Cardiac muscle cell (in vitro differentiated cells and primary cell): ENCODE data around the gene SPRED3. TPM values are rescaled to one million over a fixed set of nuclear protein-coding genes. Genes with fewer than 3 reads are reported as not detected.
A peak's percentile ranks its signal among the peaks of the same experiment; 100 is the strongest.

Experiments used
- DNase-seq, 2 donors: peaks; one replicate each; pipeline versions ENCODE4 v3.0.0 to v3.0.0-alpha.2; 2010 to 2017; ENCODE audit warnings: low read depth in 1 of 2, low spot score in 1 of 2
- H3K27ac ChIP-seq: fragments of 200-600 bp; sonication (generic); 2 replicates; pipeline ENCODE4 v1.5.1; 2016
- H3K27me3 ChIP-seq: fragments of 200-600 bp; sonication (generic); 2 replicates; pipeline ENCODE4 v1.6.0; 2016; ENCODE audit warnings: control low read depth
- H3K36me3 ChIP-seq: fragments of 200-600 bp; sonication (generic); 2 replicates; pipeline ENCODE4 v1.5.1; 2016; ENCODE audit warnings: control low read depth
- H3K4me1 ChIP-seq: fragments of 200-600 bp; sonication (generic); 2 replicates; pipeline ENCODE4 v1.8.1; 2017; ENCODE audit warnings: low read depth, mild to moderate bottlenecking, mixed run types
- H3K4me3 ChIP-seq: fragments of 200-600 bp; sonication (generic); 2 replicates; pipeline ENCODE4 v1.5.1; 2016; ENCODE audit warnings: mild to moderate bottlenecking
- H3K9me3 ChIP-seq: fragments of 200-600 bp; sonication (generic); 2 replicates; pipeline ENCODE4 v1.5.1; 2017; ENCODE audit warnings: low read depth, mild to moderate bottlenecking, control low read depth
- polyA plus RNA-seq: library from polyadenylated mRNA; unstranded; fragments of >200 nt; fragmentation: Nextera tagmentation; extraction: Ambion mirVana; gene quantifications from 2 replicates; pipeline ENCODE4 v1.2.1, GENCODE V29; 2016
- total RNA-seq: library from RNA; depleted of rRNA; stranded (reverse); fragments of >200 nt; gene quantifications from 2 replicates; pipeline ENCODE4 v1.2.3, GENCODE V29; 2016
- TF ChIP-seq, protein P1 (sequence below): IDR thresholded peaks from 2 replicates; pipeline ENCODE4 v1.5.1; 2012; ENCODE audit warnings: low read depth, mild to moderate bottlenecking, low read length

The SPRED3 gene
- total and polyA plus RNA-seq, 2 experiments from 2014 or later: 1.3 to 2.6 TPM

DNA sequence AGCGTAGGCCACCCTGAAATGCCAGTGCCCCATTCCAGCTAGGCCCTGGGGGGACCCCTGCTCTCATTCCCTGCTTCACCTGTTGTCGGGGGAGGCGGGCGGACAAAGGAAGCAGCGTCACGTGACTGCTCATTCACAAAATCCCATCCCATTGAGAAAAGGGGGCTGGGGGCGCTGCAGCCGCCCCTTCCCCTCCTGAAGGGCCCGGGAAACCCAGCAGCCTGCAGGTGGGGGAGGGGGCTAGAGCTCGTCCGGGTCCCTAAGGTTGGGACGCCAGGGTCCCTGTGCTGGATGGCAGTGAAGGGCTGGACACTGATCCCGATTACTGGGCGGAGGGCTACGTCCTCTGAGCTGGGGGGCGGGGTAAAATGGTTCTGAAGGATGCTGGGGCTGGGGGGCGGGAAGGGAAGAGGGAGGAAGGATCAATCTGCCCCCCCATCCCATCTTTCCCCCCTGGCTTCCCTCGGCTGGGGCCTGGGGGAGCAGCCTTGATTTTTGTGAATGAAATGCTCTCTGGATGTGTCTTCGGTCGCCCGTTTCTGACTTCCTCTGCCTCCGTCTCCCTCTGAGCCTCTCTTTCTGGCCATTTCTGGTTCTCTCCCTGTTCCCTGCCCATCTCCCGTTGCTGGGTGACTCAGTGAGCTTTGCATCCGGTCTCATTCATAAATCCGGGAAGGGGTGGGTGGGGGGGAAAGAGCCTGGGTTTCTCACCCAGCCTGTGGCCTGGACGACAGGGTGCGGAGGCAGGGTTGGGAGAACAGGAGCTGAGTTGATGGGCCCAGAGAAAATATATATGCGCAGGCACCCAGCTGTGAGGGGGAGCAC is 816 bp downstream of the SPRED3 start:
- Histone ChIP-seq H3K36me3 (no peaks in the 10 kb centered on the region), H3K4me1 (no peaks in the 10 kb centered on the region), H3K9me3 (no peaks in the 10 kb centered on the region), H3K4me3 (peak overlapping the region; percentile 52), H3K27ac (no peak overlapping the region), H3K27me3 (no peaks in the 10 kb centered on the region)
- TF ChIP-seq, protein P1, sequence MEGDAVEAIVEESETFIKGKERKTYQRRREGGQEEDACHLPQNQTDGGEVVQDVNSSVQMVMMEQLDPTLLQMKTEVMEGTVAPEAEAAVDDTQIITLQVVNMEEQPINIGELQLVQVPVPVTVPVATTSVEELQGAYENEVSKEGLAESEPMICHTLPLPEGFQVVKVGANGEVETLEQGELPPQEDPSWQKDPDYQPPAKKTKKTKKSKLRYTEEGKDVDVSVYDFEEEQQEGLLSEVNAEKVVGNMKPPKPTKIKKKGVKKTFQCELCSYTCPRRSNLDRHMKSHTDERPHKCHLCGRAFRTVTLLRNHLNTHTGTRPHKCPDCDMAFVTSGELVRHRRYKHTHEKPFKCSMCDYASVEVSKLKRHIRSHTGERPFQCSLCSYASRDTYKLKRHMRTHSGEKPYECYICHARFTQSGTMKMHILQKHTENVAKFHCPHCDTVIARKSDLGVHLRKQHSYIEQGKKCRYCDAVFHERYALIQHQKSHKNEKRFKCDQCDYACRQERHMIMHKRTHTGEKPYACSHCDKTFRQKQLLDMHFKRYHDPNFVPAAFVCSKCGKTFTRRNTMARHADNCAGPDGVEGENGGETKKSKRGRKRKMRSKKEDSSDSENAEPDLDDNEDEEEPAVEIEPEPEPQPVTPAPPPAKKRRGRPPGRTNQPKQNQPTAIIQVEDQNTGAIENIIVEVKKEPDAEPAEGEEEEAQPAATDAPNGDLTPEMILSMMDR: no peak
- DNase-seq: peak; percentile 41 to 80

DNA sequence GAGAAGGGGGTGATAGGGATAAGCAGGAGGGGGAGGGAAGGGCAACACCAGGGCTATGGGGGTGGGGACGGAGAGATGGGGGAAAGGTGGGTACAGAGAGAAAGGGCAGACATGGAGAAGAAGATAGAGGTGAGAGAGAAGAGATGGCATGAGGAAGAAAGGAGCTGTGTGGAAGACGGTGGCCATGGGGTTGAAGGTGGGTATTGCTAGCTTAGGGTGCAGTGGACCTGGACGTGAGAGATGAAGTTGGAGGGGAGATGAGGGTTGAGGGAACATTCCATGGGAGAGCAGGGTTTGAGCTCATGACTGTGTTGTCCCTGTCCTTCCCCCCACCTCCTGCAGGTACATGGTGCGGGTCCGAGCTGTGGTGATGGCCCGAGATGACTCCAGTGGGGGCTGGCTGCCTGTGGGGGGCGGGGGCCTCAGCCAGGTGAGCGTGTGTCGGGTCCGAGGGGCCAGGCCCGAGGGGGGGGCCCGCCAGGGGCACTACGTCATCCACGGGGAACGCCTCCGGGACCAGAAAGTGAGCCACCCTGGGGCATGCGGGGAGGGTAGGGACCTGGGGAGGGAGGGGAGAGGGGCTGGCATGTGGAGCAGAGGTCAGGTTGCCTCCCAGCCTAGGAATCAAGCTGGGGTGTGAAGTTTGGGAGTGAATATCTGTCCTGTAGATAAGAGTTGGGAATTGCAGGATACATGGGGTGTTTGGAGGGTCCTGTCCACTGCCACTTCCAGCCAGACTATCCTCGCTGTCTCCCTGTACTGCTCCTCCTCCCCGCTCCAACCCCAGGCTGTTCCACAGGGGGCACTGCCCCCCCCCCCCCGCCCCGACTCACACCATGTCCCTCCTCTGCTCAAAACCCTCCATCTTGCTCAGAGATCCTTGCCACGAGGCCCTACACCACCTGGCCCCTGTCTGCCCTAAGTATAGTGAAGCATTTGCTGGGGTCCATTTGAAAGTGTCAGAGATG is 1.7 kb downstream of the SPRED3 start:
- TF ChIP-seq, protein P1: no peak
- DNase-seq: no peak
- no peak overlapping the region for H3K27ac ChIP-seq

DNA sequence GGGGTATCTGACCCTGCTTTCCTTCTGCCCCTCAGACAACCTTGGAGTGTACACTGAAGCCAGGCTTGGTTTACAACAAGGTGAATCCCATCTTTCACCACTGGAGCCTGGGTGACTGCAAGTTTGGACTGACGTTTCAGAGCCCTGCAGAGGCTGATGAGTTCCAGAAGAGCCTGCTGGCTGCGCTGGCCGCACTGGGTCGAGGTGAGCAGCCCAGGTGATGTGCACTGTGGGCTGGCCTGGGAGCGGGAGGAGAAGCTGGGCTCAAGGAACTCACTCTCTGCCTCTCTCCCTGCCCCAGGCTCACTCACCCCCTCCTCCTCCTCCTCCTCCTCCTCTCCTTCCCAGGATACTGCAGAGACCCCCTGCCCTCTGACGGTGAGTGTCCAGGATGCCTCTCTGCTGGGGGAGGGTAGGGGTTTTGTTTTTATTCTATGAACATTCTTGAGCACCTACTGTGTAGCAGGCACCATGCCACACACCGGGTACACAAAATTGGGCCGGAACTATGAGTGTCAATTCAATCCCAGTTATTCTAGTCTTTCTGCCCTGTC is 3.5 kb downstream of the SPRED3 start:
- no peaks in the 10 kb centered on the region for H3K9me3 ChIP-seq
- H3K27ac ChIP-seq: no peak overlapping the region
- H3K27me3 ChIP-seq: no peaks in the 10 kb centered on the region
- no peaks in the 10 kb centered on the region for H3K4me1 ChIP-seq
- H3K36me3 ChIP-seq: no peaks in the 10 kb centered on the region
- TF ChIP-seq, protein P1: no peak
- DNase-seq: no peak
- H3K4me3 ChIP-seq: no peak overlapping the region

More for the DNA sequence above, 1.7 kb downstream of the SPRED3 start:
- Histone ChIP-seq H3K36me3 (no peaks in the 10 kb centered on the region), H3K27me3 (no peaks in the 10 kb centered on the region), H3K4me1 (no peaks in the 10 kb centered on the region), H3K4me3 (no peak overlapping the region), H3K9me3 (no peaks in the 10 kb centered on the region)

DNA sequence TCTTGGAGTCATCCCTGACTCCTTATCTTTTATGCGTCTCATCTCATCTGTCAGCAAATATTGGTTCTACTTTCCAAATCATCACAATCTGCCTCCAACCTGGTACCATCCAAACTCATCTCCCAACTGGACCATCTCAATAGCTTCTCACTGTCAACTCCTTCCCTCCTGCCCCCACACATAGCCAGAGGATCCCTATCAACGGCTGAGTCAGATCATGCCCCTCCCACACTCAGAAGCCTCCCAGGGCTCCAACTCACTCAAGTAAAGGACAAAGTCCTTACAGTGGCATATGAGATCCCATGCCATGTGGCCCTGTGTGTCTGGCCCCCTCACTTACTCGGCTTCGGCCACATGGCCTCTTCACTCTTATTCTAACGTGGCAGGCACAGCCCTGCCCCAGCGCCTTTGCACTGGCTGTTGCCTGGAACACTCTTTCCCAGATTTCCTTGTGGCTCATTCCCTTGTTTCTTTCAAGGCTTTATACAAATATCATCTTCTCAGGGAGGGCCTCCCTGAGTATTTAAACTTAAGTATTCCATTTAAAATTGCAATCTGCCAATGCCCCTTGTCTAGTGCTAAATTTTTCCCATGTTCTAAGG is 4.3 kb downstream of the SPRED3 start:
- Histone ChIP-seq H3K4me3 (no peak overlapping the region), H3K36me3 (no peaks in the 10 kb centered on the region), H3K27me3 (no peaks in the 10 kb centered on the region), H3K9me3 (no peaks in the 10 kb centered on the region), H3K27ac (no peak overlapping the region), H3K4me1 (no peaks in the 10 kb centered on the region)
- peak in 1 of 2 donors; percentile 36 for DNase-seq
- TF ChIP-seq, protein P1: no peak

DNA sequence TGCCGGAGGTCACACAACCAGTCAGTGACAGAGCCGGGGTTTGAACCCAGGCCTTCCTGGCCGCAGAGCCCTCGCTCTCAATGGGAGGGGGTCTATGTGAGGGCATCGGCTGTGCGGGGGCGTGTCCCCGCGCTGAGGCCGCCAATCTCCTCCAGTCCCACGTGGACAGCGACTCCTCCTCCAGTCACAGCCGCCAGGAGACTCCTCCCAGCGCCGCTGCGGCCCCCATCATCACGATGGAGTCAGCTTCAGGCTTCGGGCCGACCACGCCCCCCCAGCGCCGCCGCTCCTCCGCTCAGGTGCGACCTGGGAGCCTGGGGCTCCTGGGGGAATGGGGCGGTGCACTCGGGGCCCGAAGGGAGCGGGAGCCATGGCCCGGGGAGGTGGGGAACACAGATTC is 6.0 kb downstream of the SPRED3 start:
- TF ChIP-seq, protein P1: no peak
- DNase-seq: peak; percentile 27 to 59
- no peaks in the 10 kb centered on the region for H3K4me1 ChIP-seq
- no peaks in the 10 kb centered on the region for H3K36me3 ChIP-seq
- no peaks in the 10 kb centered on the region for H3K27me3 ChIP-seq
- no peak overlapping the region for H3K4me3 ChIP-seq
- no peaks in the 10 kb centered on the region for H3K9me3 ChIP-seq
- no peak overlapping the region for H3K27ac ChIP-seq
